ENCODE measurements around the gene RBM6.
"Not testable (repeated sequence)": the region's sequence is repeated elsewhere in the genome, so short reads cannot be mapped to it uniquely, and the experiment has no call there.

Gene RBM6

GRCh38 chr3:49914906-49915305 lies 25.0 kb upstream of the RBM6 start:
- DNase-seq (ENCODE audit: low read depth) = peak; percentile 49

GRCh38 chr3:49916686-49917085 lies 23.3 kb upstream of the RBM6 start:
- peak; percentile 66 for DNase-seq (ENCODE audit: low read depth)

- DNase-seq (ENCODE audit: low read depth) = not testable (repeated sequence)
Measured at GRCh38 chr3:49917806-49918590, 22.0 kb upstream of the RBM6 start.

GRCh38 chr3:49924683-49925082 lies 15.3 kb upstream of the RBM6 start:
- DNase-seq (ENCODE audit: low read depth) = peak; percentile 97

- DNase-seq (ENCODE audit: low read depth) = no peak
Measured at GRCh38 chr3:49925485-49925884, 14.5 kb upstream of the RBM6 start.

GRCh38 chr3:49926117-49926728 lies 13.7 kb upstream of the RBM6 start:
- DNase-seq (ENCODE audit: low read depth) = no peak

GRCh38 chr3:49927798-49928197 lies 12.2 kb upstream of the RBM6 start:
- DNase-seq (ENCODE audit: low read depth) = no peak

GRCh38 chr3:49928481-49929017 lies 11.4 kb upstream of the RBM6 start:
- no peak for DNase-seq (ENCODE audit: low read depth)

GRCh38 chr3:49929291-49930167 lies 10.4 kb upstream of the RBM6 start, which contains the start of gene MON1A:
TSS of gene MON1A (minus strand) at chr3:49929811. CDS start at chr3:49913346, 16,465 bp downstream.
- DNase-seq (ENCODE audit: low read depth) = peak; percentile 88

GRCh38 chr3:49930168-49930690 lies 9.7 kb upstream of the RBM6 start:
- DNase-seq (ENCODE audit: low read depth) = no peak

- no peak for DNase-seq (ENCODE audit: low read depth)
Measured at GRCh38 chr3:49930922-49931321, 9.0 kb upstream of the RBM6 start.

GRCh38 chr3:49932281-49932680 lies 7.7 kb upstream of the RBM6 start:
- not testable (repeated sequence) for DNase-seq (ENCODE audit: low read depth)

GRCh38 chr3:49937090-49937489 lies 2.9 kb upstream of the RBM6 start:
- DNase-seq (ENCODE audit: low read depth) = no peak

GRCh38 chr3:49940667-49941249 lies 808 bp downstream of the RBM6 start:
- DNase-seq (ENCODE audit: low read depth) = no peak

- DNase-seq (ENCODE audit: low read depth) = no peak
Measured at GRCh38 chr3:49942651-49943050, 2.7 kb downstream of the RBM6 start.

- DNase-seq (ENCODE audit: low read depth) = no peak
Measured at GRCh38 chr3:49952924-49953323, 13.0 kb downstream of the RBM6 start.

GRCh38 chr3:49955636-49956035 lies 15.7 kb downstream of the RBM6 start:
- no peak for DNase-seq (ENCODE audit: low read depth)

GRCh38 chr3:49966233-49966942 lies 26.4 kb downstream of the RBM6 start:
- peak; percentile 32 for DNase-seq (ENCODE audit: low read depth)

GRCh38 chr3:49967291-49967690 lies 27.3 kb downstream of the RBM6 start:
- peak; percentile 56 for DNase-seq (ENCODE audit: low read depth)

GRCh38 chr3:49968346-49968745 lies 28.4 kb downstream of the RBM6 start:
- no peak for DNase-seq (ENCODE audit: low read depth)

- peak; percentile 30 for DNase-seq (ENCODE audit: low read depth)
Measured at GRCh38 chr3:49972656-49973055, 32.7 kb downstream of the RBM6 start.

Data from iris pigment epithelial cell (primary cell).